ENCODE results near the gene FBH1. TPM values are rescaled to one million over a fixed set of nuclear protein-coding genes. Genes with fewer than 3 reads are reported as not detected.
"Not testable (repeated sequence)": the region's sequence is repeated elsewhere in the genome, so short reads cannot be mapped to it uniquely, and the experiment has no call there.

FBH1 gene
- total RNA-seq, 2 experiments from 2014 or later = 55.3 to 63.5 TPM

DNA sequence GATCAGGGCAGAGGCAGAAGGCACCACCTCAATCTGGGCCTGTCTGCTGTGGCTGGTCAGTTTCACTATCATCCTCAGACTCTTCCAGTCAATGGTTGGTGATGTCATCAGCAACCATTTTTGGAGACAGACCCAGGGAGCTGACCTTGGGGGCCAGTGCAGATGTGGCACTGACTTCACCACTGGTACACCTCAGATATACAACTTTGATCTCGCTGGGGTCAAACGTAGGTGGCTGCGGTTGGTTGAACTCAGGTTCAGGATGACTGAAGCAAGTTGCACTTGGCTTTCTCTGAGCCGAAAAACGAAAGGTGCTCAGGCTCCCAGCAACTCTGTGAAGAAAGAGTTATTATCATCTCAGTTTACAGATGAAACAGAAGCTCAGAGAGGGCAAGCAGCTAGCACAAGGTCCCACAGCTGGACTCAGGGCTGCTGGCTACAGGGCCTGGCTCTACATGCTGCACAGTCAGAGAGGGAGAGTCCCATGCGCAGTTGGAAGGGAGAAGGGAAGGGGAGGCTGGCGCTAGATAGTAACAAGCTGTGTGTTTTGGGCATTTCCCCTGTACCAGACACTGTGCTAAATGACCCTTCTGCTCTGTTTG lies 27.6 kb upstream of the FBH1 start:
- POLR2A ChIA-PET = no interaction called here
- no peaks in the 10 kb centered on the region for H3K9me3 Mint-ChIP-seq
- H3K27ac Mint-ChIP-seq = no peak overlapping the region
- CTCF ChIA-PET = interaction anchor here (0.6 kb wide), 1 partner anchor 416 kb away, joined by 3 read pairs; no protein-coding TSS in a partner anchor
- DNase-seq = no peak
- H3K4me1 Mint-ChIP-seq = peaks cover 6% of the 10 kb centered on the region
- no peak overlapping the region for H3K4me3 Mint-ChIP-seq
- peaks cover 4% of the 10 kb centered on the region for H3K27me3 Mint-ChIP-seq
- peaks cover 2% of the 10 kb centered on the region for H3K36me3 Mint-ChIP-seq (ENCODE audit: low read depth)

DNA sequence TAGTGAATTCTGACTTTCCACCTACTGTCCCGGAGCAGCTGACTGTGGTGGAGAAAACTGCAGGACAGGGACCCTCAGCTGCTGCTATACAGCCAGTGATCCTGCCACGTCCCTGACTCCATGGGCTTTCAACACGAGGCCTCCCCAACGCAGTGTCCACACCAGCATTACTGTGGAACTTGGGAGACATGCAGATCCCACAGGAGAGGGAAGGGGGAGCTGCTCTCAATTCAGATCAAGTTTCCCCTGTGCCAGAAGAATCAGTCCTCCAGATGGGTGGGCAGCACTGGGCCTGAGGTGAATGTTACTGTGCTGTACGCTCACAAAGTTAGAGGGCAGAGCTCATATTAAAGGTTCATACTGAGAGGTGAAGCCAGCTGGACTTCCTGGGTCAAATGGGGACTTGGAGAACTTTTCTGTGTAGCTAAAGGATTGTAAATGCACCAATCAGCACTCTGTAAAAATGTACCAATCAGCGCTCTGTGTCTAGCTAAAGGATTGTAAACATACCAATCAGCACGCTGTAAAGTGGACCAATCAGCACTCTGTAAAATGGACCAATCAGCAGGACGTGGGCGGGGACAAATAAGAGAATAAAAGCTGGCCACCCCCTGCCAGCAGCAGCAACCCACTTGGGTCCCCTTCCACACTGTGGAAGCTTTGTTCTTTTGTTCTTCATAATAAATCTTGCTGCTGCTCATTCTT lies 26.9 kb upstream of the FBH1 start:
- H3K9me3 Mint-ChIP-seq; H3K27me3 Mint-ChIP-seq; POLR2A ChIA-PET; H3K27ac Mint-ChIP-seq; H3K4me3 Mint-ChIP-seq; H3K36me3 Mint-ChIP-seq (ENCODE audit: low read depth); H3K4me1 Mint-ChIP-seq; DNase-seq: not testable (repeated sequence)
- CTCF ChIA-PET = interaction anchor here (0.7 to 1.7 kb wide), 3 partner anchors 10 to 166 kb away, joined by 3 to 4 read pairs (median 3); no protein-coding TSS in a partner anchor

GRCh38 chr10:5866451-5867081 lies 23.5 kb upstream of the FBH1 start:
- H3K4me3 Mint-ChIP-seq; POLR2A ChIA-PET; CTCF ChIA-PET; H3K36me3 Mint-ChIP-seq (ENCODE audit: low read depth); H3K27me3 Mint-ChIP-seq; H3K4me1 Mint-ChIP-seq; H3K27ac Mint-ChIP-seq; DNase-seq; H3K9me3 Mint-ChIP-seq: not testable (repeated sequence)

DNA sequence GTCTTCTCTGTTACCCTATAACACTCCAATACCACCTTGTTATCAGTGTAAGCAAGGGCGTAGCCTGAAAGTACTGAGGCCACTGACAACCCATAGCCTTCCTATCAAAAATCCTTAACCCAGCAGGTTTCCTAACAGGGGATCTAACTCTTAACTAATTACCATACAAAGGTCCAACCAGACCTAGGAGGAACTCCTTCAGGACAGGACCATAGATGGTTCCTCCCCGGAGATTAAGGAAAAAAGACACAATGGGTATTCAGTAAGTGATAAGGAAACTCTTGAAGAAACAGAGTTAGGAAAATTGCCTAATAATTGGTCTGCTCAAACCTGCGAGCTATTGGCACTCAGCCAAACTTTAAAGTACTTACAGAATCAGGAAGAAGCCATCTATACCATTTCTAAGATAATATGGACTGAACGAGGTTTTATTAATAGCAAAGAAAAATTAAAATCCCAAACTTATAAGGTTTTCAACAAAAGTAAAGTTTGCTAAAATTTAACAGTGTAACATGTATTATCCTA lies 22.9 kb upstream of the FBH1 start:
- DNase-seq; CTCF ChIA-PET; H3K9me3 Mint-ChIP-seq; H3K27ac Mint-ChIP-seq; H3K27me3 Mint-ChIP-seq; H3K4me1 Mint-ChIP-seq; POLR2A ChIA-PET; H3K4me3 Mint-ChIP-seq; H3K36me3 Mint-ChIP-seq (ENCODE audit: low read depth): not testable (repeated sequence)

DNA sequence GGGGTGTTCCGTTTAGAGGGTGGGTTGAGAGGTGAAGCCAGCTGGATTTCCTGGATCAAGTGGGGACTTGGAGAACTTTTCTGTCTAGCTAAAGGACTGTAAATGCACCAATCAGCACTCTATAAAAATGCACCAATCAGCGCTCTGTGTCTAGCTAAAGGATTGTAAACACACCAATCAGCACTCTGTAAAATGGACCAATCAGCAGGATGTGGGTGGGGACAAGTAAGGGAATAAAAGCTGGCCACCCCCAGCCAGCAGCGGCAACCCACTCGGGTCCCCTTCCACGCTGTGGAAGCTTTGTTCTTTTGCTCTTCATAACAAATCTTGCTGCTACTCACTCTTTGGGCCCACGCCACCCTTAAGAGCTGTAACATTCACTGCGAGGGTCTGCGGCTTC lies 21.7 kb upstream of the FBH1 start:
- H3K9me3 Mint-ChIP-seq; POLR2A ChIA-PET; H3K4me1 Mint-ChIP-seq; H3K27ac Mint-ChIP-seq; H3K27me3 Mint-ChIP-seq; DNase-seq; H3K36me3 Mint-ChIP-seq (ENCODE audit: low read depth); H3K4me3 Mint-ChIP-seq: not testable (repeated sequence)
- CTCF ChIA-PET = interaction anchor here (0.7 to 1.4 kb wide), 5 partner anchors 9 to 907 kb away, joined by 3 to 5 read pairs (median 3); partner anchors contain the start of genes ANKRD16 and FBH1

DNA sequence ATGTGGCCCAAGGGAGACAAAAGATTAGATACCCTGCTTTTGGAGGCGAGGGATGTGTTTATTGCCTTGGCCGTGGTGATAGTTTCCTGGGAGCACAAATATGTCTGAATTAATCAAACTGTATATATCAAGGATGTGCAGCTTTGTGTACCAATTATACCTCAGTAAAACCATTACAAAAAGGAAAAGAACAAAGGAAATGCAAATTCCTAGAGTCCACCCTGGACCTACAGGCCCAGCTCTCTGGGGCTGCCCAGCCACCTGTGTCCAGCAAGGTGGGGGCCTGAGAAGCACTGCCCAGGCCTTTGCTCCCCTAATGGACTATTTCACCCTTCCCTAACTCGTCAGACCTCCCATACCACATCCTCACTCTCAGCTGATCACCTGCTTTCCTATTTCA lies 20.9 kb upstream of the FBH1 start:
- CTCF ChIA-PET = interaction anchor here (0.6 to 1.4 kb wide), 3 partner anchors 10 to 26 kb away, joined by 3 to 4 read pairs (median 3); no protein-coding TSS in a partner anchor
- H3K4me1 Mint-ChIP-seq = peaks cover 8% of the 10 kb centered on the region
- peaks cover 1% of the 10 kb centered on the region for H3K36me3 Mint-ChIP-seq (ENCODE audit: low read depth)
- POLR2A ChIA-PET = no interaction called here
- peaks cover 4% of the 10 kb centered on the region for H3K27me3 Mint-ChIP-seq
- H3K27ac Mint-ChIP-seq = no peak overlapping the region
- DNase-seq = no peak
- peaks cover 4% of the 10 kb centered on the region for H3K9me3 Mint-ChIP-seq
- no peak overlapping the region for H3K4me3 Mint-ChIP-seq

GRCh38 chr10:5871596-5871995 lies 18.4 kb upstream of the FBH1 start:
- CTCF ChIA-PET = interaction anchor here (0.6 kb wide), 1 partner anchor 287 kb away, joined by 4 read pairs; no protein-coding TSS in a partner anchor
- peaks cover 2% of the 10 kb centered on the region for H3K27me3 Mint-ChIP-seq
- peaks cover 5% of the 10 kb centered on the region for H3K4me1 Mint-ChIP-seq
- H3K9me3 Mint-ChIP-seq = peaks cover 4% of the 10 kb centered on the region
- no peak overlapping the region for H3K4me3 Mint-ChIP-seq
- H3K27ac Mint-ChIP-seq = peak overlapping the region; percentile 38
- no peak for DNase-seq
- POLR2A ChIA-PET = no interaction called here
- H3K36me3 Mint-ChIP-seq (ENCODE audit: low read depth) = peaks cover 7% of the 10 kb centered on the region

DNA sequence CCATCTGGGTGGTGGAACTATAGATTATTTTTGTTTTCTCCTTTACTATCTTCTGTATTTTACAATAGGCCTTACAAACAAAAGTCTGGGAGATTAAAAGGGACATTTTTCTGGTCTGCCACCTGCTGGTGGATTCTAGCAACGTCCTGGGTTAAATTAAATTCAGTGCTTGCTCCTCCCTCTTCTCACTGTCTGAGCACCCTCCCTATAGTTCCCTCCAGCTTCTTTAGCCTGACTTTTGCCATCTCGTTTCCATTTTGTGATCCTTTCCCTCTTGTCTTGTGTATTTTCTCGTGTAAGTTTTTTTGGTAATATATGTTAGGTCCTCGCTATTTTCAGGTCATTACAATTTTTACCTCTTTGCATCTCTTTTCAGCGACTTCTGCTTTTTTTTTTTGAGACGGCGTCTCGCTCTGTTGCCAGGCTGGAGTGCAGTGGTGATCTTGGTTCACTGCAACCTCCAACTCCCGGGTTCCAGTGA lies 16.5 kb upstream of the FBH1 start:
- peak overlapping the region; percentile 11 for H3K4me3 Mint-ChIP-seq
- H3K36me3 Mint-ChIP-seq (ENCODE audit: low read depth) = peaks cover 14% of the 10 kb centered on the region
- H3K27ac Mint-ChIP-seq = no peak overlapping the region
- CTCF ChIA-PET = interaction anchor here (0.6 to 2.6 kb wide), 10 partner anchors 9 to 1042 kb away, joined by 3 to 9 read pairs (median 3); no protein-coding TSS in a partner anchor
- no peaks in the 10 kb centered on the region for H3K9me3 Mint-ChIP-seq
- H3K27me3 Mint-ChIP-seq = no peaks in the 10 kb centered on the region
- H3K4me1 Mint-ChIP-seq = peaks cover 3% of the 10 kb centered on the region
- POLR2A ChIA-PET = no interaction called here
- DNase-seq = peak; percentile 76

GRCh38 chr10:5876181-5876768 lies 13.8 kb upstream of the FBH1 start:
- Mint-ChIP-seq H3K4me1 (peaks cover 3% of the 10 kb centered on the region), H3K27ac (no peak overlapping the region), H3K9me3 (no peaks in the 10 kb centered on the region), H3K4me3 (no peak overlapping the region), H3K36me3 (ENCODE audit: low read depth) (peaks cover 18% of the 10 kb centered on the region), H3K27me3 (no peaks in the 10 kb centered on the region)
- no peak for DNase-seq
- CTCF ChIA-PET = interaction anchor here (0.6 to 1.8 kb wide), 3 partner anchors 9 to 31 kb away, joined by 3 to 5 read pairs (median 4); no protein-coding TSS in a partner anchor
- POLR2A ChIA-PET = no interaction called here

DNA sequence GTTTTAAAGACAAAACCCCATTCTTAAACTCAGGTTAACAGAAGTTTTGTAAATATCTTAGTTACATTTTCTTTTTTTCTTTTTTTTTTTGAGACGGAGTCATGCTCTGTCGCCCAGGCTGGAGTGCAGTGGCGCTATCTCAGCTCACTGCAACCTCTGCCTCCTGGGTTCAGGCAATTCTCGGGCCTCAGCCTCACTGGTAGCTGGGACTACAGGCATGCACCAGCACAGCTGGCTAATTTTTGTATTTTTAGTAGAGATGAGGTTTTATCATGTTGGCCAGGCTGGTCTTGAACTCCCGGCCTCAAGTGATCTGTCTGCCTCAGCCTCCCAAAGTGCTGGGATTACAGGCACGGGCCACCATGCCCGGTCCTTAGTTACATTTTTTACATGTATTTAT lies 13.0 kb upstream of the FBH1 start:
- CTCF ChIA-PET = interaction anchor here (0.6 to 1.8 kb wide), 5 partner anchors 9 to 248 kb away, joined by 3 to 6 read pairs (median 4); partner anchors contain the start of genes ANKRD16 and FBH1
- POLR2A ChIA-PET = not testable (repeated sequence)

GRCh38 chr10:5882961-5883360 lies 7.1 kb upstream of the FBH1 start:
- Mint-ChIP-seq H3K36me3 (ENCODE audit: low read depth) (peaks cover 34% of the 10 kb centered on the region), H3K27ac (no peak overlapping the region)

More for the DNA sequence above, 13.0 kb upstream of the FBH1 start:
- not testable (repeated sequence) for H3K4me3 Mint-ChIP-seq, H3K27ac Mint-ChIP-seq, H3K4me1 Mint-ChIP-seq, DNase-seq, H3K9me3 Mint-ChIP-seq, H3K27me3 Mint-ChIP-seq
- peaks cover 21% of the 10 kb centered on the region for H3K36me3 Mint-ChIP-seq (ENCODE audit: low read depth)

GRCh38 chr10:5885619-5886018 lies 4.4 kb upstream of the FBH1 start:
- no peaks in the 10 kb centered on the region for H3K27me3 Mint-ChIP-seq

More at GRCh38 chr10:5882961-5883360, 7.1 kb upstream of the FBH1 start:
- no peaks in the 10 kb centered on the region for H3K27me3 Mint-ChIP-seq
- ChIA-PET POLR2A (no interaction called here), CTCF (interaction anchor here (0.6 to 1.3 kb wide), 4 partner anchors 9 to 320 kb away, joined by 3 to 7 read pairs (median 3); partner anchors contain the start of gene PFKFB3)
- no peak overlapping the region for H3K4me3 Mint-ChIP-seq
- no peaks in the 10 kb centered on the region for H3K9me3 Mint-ChIP-seq
- DNase-seq = no peak
- H3K4me1 Mint-ChIP-seq = peaks cover 7% of the 10 kb centered on the region

More at GRCh38 chr10:5885619-5886018, 4.4 kb upstream of the FBH1 start:
- H3K9me3 Mint-ChIP-seq = no peaks in the 10 kb centered on the region
- peaks cover 17% of the 10 kb centered on the region for H3K4me1 Mint-ChIP-seq
- no peak for DNase-seq
- ChIA-PET CTCF (interaction anchor here (0.7 to 1.2 kb wide), 5 partner anchors 8 to 516 kb away, joined by 3 to 4 read pairs (median 3); no protein-coding TSS in a partner anchor), POLR2A (no interaction called here)
- H3K36me3 Mint-ChIP-seq (ENCODE audit: low read depth) = peaks cover 29% of the 10 kb centered on the region
- H3K27ac Mint-ChIP-seq = no peak overlapping the region
- no peak overlapping the region for H3K4me3 Mint-ChIP-seq

Measured in activated CD4-positive, alpha-beta T cell treated with anti-CD3 and anti-CD28 coated beads, Interleukin-2, amount 10 ng/mL, durations not matched to agents 7 days and 5 days (primary cell).